ENCODE data around the gene AKAP8L.

The AKAP8L gene

DNA sequence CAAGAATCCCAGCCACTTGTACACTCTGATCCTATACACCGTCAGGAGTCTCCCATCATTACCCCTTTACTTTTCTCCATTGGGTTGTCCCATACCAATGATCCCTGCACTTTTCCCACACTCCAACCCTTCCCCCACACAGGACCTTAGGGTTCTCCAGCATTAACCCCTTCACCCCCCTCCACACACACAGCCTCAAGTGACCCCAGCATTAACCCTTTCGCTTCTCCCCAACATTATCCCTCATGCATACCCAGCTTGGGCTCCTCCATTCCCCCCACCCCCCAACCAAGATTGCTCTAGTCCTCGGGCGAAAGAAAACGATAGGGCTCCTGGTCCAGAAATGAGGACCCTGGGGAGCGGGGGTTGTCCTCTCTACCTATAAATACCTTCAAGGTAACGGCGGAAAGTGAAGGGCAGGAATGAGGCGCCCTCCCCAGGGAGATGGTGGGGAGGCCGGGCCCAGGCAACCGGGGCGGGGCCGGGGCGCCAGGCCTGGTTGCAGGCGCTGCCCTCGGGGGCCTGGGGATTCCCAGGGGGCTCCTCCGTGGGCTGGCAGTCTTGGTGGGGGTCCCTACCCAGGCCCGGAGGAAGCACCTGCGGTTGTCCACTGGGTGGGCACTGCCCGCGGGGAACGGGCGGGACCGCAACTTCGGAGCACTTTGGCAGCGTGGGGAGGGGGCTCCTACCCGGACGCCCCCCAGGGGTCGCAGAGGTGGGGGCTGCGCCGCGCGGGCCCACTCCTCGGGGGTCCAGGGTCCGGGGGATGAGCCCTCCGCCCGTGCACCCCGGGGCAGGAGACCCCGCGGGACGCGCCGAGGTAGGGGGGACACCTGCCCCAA, 30.2 kb upstream of the AKAP8L start:
- DNase-seq = no peak

DNA sequence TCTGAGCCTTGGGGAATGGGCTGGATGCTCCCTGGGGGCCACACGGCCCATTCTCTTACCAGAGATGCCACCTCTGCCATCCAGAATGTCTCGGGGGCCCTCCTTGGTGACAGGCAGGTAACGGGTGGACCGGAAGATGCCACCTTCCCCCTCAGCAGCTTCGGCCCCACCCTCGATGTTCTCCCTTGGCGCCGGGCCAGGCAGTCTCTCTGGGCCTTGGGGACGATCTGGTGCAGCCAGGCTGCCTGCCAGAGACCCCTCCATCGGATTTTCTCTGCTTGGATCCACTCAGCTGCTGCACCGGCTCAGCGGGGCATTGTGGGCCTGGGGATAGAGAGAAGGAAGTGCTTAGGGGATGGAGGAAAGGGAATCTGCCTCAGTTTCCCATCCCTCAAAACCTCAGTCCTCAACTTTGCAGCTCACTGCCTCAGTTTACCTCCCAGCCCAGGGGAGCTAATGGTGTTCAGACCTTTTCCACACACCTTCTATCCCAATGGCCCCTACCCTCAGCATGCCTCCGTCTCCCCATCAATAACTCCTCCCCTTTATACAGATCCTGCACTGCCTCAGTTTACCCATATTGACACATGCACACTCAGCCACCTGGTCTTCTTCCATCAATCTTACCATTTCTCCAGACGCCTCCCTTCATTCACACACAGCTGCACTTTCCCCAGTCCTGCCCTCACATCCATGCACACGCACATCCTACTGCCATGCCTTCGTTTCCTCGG, 29.4 kb upstream of the AKAP8L start:
- DNase-seq = no peak

DNA sequence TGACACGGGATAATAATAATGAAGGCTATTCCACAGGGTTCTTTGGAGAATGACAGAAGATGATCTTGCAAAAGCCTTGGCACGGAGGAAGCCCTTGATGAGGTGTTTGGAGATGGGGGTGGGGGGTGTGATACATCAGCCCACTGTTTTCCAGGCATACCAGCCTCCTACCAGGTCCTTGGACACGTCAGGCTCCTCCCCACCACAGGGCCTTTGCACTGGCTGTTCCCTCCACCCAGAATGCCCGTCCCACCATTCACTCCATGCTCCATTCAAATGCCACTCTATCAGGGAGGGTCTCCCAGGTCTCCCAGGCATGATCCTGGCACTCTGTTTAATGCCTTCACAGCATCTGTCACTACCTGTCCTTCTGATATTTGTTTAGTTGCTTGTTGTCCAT, 28.3 kb upstream of the AKAP8L start:
- no peak for DNase-seq

DNA sequence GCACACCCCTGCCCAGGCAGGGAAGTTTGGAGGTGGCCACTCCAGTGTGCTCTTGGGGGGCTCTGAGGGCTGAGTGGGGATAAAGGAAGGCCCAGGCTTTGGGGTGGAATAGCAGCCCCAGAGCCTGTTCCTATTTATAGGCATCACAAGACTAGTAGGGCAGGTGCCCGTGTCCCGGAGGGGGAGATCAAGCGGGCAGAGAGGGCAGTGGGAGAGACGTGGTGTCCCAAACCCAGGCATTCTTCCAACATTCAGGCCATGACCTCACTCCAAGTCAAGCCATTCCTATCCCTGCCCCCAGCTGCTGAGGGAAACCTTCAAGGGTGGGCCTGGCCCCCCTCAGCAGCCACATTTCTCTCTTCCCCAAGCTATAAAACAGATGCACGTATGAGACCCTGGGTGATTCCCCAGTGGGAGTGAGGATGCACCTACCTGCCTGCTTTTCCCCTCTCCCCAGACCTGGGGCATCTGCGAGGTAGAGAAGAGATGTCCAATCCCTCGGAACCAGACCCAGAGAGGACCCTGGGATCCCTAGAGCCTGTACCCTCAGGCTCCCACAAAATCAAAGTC, 27.1 kb upstream of the AKAP8L start:
- DNase-seq = no peak

DNA sequence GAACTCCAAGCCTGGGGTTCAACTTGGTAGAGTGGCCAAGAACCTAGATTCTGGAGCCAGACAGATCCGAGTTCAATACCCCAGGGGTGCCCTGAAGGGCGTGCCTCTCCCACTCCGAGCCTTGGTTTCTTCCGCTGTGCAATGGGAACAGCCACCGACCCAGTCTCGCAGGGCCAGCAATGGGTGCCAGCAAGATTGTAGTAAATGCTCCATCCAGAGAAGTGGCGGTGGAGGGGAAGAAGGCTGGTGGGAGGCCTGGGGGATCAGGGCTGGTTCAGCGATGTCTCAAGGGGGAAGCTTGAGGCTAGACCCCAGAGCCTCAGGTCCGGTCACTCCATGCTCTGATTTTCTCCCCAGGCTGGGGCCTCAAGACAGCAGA, 26.4 kb upstream of the AKAP8L start:
- DNase-seq = no peak

DNA sequence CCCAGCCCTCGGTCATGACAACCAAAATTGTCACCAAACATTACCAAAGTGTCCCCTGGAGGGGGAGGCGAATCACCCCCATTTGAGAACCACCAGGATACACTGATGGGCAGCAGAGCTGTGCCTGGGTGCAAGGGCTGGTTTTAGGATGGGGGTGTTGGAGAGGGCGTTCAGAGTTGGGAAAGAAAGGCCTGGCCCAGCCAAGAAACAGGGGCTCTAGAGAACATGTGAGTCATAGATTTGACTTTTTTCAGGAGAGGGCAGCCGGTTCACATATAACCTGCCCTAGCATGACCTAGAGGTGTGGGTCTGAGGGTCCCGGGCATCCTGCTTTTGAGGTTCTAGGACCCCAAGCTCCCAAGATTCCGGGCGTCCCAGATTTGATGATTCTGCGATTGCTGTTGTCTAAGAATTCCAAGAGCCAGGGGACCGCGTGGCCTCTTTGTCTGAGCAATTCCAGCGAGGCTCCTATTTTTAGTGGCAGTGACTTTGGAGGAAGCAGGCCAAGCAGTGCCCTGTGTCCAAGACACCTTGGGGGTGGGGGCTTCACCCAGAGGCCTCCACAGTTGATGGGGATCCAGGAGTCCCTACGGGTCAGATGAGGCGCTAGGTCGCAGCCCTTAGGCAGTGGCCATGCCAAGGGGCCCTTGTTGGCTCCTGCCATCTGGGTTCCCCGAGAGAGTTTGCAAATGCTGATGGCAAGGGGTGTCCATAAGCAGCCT, 25.9 kb upstream of the AKAP8L start:
- no peak for DNase-seq

DNA sequence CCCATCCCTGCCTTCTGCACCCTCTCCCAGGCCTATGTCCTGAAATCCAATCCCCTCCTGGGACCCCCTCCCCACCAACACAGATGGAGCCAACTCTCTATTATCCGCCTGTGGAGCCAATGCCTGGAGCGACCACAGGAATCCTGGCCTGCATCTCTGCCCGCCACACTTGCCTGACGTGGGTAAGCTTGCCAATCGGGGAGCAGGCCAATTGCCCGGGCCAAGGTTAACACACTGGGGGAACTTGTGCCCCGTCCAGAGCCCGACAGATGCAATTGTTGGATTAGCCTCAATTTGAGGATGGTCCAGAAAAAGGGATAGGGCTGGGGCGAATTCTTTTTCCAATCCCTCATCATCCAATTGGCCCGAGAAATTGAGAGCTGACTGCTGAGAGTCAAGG, 25.1 kb upstream of the AKAP8L start:
- no peak for DNase-seq

DNA sequence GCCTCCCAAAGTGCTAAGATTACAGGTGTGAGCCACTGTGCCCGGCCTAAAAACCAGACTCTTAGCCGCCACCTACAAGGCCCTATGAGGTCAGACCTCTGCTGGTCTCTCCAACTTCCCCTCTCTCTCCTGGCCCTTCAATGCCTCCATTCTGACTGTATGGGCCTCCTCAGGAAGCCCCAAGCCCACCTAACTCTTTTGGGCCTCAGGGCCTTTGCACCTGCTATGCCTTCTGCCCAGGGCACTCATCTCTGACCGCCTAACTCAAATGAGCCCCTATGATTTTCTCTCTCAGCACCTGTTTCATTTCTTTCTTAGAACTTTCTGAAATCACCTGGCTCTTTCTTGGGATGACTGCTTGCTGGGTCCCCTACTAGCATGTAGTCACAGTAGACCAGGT, 24.5 kb upstream of the AKAP8L start:
- no peak for DNase-seq

DNA sequence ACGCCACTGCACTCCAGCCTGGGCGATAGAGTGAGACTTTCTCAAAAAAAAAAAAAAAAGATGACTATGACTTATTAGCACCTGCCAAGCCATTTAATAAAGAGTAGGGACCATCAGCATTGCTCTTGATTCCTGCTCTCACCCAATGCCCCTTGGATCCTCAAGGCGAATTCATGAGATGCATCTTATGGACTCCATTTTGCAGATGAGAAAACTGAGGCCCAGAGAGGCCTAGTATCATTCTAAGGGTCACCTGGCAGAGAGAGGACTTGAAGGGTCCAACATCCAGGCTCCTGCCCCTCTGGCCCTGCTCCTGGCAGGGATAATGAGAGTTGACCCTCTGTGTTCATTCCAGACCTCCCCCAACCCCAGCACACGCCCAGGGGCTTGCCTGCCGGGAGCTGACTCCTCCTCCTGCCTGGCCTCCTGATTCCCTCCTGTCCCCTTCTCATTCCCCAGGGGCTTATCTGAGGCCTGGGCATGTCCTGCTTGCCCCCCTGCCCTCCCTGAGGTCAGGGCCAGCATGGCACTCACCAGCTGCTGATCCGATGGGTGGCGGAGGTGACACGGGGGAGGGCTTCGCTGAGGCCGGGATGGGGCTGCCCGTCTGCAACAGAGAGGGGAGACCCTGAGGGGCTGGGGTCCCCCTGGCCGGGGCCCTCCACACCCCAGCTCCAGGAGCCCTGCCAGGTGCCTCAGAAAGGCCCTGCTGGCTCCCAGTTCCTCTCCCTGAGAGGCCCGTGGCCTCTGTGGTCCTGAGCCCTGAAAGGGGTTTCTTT, 23.5 kb upstream of the AKAP8L start:
- DNase-seq = no peak

DNA sequence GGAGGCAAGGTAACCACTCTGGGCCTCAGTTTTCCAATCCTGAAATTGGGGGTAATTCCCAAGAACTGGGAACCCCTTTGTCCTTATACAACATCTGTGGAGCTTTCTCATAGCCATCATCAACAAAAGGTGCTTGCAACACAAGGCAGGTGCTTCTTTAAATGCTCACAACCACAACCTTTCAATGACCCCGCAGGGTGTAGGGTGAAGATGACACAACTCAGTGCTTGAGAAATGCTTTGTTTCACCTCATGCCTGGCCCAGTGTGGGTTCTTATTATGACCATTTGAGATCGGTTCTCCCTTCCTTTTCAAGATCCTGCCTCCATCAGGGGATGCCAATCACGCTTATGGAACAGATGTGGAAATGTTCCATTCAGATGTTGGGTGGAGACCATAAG, 22.5 kb upstream of the AKAP8L start:
- DNase-seq = no peak

DNA sequence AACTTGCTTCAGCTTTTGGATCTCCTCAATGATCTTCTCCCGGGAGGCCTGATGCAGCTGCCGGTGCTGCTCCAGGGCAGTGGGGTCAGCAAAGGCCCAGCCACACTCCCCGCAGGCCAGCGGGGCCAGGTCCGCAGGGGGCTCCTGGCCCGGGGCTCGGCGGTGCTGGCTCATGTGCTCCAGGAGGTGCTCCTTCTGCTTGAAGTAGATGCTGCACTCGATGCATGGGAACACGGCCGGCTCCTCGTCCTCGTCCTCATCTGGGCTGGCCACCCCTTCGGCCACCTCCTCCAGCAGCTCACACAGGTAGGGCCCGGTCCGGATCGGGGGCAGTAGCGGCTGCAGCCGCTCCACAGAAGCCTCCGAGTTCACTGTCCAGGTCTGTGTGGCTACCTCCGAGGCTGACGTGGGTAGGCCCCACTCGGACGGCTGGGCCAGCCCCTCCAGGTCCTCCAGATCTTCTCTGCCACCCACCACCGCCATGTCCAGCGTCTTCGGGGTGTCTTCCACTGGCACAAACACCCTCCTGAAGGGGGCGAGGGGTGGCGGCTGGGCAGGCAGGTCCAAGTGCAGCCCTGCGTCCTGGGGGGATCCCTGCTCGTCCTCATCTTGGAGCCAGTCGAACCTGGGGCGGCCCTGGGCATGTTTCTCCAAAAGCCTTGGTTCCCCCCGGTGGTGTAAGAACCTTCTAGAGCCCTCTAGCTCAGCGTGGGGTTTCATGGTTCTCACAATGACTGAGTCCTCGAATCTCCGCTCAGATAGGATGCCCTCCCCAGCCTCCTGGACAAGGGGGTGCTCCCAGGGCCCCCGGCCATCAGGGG, 21.2 kb upstream of the AKAP8L start:
- DNase-seq = no peak

DNA sequence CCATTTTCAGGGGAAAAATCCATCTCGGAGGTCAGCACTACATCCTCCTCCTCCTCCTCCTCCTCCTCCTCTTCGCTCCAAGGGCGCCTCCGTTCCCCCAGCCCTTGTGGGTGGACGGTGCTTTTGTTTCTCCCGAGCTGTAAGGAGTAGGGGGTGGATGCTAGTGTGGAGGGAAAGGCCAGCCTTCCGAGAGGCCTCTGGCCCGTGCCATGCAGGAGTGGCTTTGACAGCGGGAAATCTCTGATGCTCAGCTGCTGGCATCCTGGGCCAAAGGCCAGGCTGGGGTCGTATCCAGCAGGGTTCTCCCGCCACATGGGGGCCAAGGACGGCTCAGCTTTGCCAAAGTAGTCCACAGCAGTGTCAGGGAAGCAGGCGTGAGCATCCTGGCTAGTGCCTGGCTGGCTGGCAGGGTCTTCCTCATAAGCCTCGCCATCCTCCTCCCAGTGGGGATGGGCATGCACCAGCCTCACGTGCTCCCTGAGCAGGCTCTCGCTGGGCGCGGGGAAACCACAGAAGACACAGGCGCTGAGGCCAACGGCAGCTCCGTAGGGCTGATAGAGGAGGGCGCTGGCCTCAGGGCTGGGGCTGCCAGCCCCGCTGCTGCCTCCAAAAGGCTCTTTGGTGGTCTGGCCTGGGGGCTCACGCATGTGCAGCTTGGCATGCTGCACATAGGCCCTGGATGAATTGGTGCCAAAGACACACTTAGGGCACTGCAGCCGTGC, 20.5 kb upstream of the AKAP8L start:
- no peak for DNase-seq

DNA sequence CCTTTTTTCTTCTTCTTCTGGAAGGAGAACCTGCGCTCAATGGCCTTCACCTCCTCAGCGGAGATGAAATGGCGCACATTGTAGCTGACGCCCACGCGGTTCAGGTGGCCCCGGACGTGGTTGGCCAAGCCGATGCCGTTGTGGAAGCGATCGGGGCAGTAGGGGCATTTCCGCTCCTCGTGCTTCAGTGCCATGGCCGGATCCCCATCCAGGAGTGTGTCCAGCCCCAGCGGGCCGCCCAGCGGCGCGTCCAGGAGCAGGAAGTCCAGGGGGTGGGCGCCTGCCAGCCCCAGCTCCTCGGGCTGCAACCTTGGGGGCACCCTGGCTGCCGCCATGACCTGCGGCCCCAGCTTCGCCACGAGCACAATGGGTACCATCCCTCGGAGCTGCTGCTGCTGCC, 19.8 kb upstream of the AKAP8L start:
- DNase-seq = no peak

DNA sequence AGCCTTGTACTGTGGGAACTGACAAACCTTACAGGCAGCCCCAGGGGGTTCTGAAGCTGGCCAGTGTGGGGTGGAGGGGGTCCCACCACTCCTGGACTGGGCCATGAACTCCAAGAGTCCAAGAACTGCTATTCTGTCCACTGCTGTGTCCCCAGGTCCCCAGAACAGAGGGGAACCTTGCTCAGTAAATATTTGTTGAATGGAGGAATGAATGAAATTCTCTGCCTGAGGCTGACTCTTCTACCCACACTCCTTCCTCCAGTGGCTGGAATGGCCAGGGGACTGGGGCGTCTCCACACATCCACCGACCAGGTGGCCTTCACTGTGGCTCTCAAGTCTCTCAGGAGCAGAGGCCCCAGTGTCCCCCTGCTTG, 19.3 kb upstream of the AKAP8L start:
- DNase-seq = no peak

DNA sequence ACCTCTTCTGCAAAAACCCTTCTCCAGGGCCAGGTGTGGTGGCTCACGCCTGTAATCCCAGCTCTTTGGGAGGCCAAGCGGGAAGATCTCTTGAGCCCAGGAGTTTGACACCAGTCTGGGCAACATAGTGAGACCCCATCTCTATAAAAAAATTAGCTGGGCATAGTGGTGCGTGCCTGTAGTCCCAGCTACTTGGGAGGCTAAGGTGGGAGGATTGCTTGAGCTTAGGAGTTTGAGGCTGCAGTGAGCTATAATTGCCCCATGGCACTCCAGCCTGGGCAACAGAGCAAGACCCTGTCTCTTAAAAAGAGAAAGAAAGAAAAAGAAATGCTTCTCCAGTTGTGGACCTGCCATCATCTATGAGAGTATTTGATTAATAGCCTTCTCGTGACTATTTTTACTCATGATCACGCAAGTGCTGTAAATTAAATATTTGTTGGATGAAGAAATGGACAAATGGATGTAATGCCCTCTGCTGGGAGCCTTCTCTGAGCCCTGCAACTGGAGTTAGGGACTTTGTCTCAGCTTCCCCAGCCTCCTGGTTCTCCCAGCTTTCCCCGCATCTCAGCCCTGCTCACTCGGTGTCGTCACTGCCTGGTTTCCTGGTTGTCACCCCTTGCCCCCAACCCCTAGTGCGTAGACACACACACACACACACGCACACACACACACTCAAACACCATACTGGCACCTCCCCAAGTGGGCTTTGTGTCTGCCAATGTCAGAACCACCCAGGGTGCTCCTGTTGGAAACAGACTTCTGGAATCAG, 18.8 kb upstream of the AKAP8L start:
- DNase-seq = no peak

DNA sequence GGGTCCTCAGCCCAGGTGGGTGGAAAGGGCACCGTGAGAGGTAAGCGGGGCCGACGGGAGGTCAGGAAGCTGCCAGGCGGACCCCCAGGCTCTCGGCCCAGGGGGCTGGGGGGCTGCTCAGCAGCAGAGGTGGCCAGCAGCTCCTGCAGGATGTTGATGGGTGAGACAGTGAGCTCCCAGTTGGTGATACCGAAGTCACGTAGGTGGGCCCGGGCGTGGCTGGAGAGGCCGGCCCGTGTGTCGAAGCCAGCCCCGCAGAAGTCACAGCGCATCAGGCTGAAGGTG, 18.0 kb upstream of the AKAP8L start:
- no peak for DNase-seq

DNA sequence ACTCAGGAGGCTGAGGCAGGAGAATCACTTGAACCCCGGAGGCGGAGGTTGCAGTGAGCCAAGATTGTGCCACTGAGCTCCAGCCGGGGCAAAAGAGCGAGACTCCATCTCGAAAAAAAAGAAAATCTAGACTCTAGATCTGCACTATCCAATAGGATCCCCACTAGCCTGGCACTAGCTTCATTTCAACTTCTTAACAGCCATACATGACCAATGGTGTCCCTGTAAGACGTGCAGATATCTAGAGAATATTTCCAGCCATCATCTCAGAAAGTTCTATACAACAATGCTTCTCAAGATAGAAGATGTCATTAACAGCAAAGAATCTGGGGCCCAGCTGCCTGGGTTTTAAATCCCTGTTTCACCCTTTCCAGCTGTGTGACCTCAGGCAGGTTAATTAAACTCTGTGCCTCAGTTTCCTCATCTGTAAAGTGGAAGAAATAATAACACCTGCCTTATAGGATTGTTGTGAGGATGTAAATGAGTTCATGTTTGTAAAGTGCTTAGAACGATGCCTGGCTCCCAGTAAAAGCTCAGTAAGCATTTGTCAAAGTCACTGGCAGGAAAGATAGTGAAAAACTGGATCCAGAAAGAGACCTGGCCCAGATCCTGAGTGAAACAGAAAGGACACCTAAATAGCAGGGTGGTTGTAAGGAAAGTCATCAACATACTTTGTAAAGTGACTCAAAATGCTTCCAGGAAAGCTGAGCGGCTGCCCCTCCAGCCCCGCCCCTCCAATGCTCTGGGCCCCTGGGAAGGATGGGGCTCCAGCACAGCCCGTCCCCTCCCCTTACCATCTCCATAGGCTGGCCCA, 17.4 kb upstream of the AKAP8L start:
- no peak for DNase-seq

DNA sequence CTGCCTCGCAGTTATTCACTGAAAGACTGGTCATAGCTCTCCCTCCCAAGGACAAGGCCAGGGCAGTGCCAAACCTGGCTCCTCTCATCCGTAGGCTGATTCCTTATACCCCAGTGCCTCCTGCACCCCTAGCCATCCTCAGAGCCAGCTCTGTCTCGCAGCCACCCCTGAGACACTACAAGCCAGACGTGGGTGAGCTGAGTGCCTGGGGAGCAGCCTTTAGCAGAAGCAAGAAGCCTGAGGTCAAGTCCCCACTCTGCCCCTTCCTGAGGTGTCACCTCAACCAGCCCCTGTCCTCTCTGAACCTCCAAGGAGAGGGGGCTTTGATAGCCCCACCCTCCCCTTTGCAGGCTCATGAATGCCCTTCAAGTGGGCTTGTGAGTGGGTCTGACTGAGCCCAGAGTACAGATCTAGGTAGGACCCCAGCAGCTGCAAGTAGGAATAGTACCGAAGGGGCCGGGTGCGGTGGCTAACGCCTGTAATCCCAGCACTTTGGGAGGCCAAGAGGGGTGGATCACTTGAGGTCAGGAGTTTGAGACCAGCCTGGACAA, 14.8 kb upstream of the AKAP8L start:
- no peak for DNase-seq

Data from AML-193 (cell line).